Measurements from ENCODE around the gene BCAS3. TPM values are rescaled to one million over a fixed set of nuclear protein-coding genes. Genes with fewer than 3 reads are reported as not detected.
A peak's percentile ranks its signal among the peaks of the same experiment; 100 is the strongest.

BCAS3 gene
- total RNA-seq (2014; rRNA removed; shearing (Covaris generic)) (12.1 and 13.4 TPM in 2 replicates), total RNA-seq (2022) (14.5 and 17.1 TPM in 2 replicates), Bru-seq, nascent RNA (percentile 44 among the genes with signal in this experiment), BruChase-seq, experiment 1, labeled RNA remaining after a 6-hour chase (percentile 40 among the genes with signal in this experiment), BruChase-seq, experiment 2, labeled RNA remaining after a 2-hour chase (percentile 47 among the genes with signal in this experiment)
- long read RNA-seq, full-length matches to known transcripts: 6 of 13 reads
- long read RNA-seq, partial matches to known transcripts: 1 of 13 reads
- long read RNA-seq, other reads (novel, unspliced or antisense): 6 of 13 reads

- H3K79me2 ChIP-seq (ENCODE audit: insufficient read depth, low read depth, low read length): no peaks in the 10 kb centered on the region
- peak within 1 kb of the TSS; percentile 96 for H3K4me2 ChIP-seq (ENCODE audit: low read length)
- no peaks in the 10 kb centered on the region for H3K9me2 ChIP-seq (ENCODE audit: insufficient read depth, low read length)
- intact Hi-C loops (cut with micrococcal nuclease; ENCODE audit: unreplicated experiment): loop anchor here (2.0 kb wide), 1 partner anchor 77 kb away; the partner anchor contains the start of gene PPM1D
- TF ChIP-seq CTCF (conservative IDR thresholded peaks at IDR 0.05; ENCODE audit: low read length) (no peak), EZH2phosphoT487 (IDR thresholded peaks at IDR 0.05; ENCODE audit: borderline replicate concordance, low read depth, low read length) (no peak)
- peaks cover 11% of the 10 kb centered on the region for H3K4me1 ChIP-seq (ENCODE audit: insufficient read depth, low read length, poor library complexity, severe bottlenecking)
- peak; percentile 98 for DNase-seq (ENCODE audit: low spot score)
- no peaks in the 10 kb centered on the region for H3K9me3 ChIP-seq (ENCODE audit: low read length)
- ChIA-PET CTCF (ENCODE audit: unreplicated experiment) (interaction anchor here (1.0 kb wide), 1 partner anchor 9 kb away, joined by 3 read pairs; no protein-coding TSS in a partner anchor), POLR2A (interaction anchor here (0.5 to 1.2 kb wide), 6 partner anchors 8 to 794 kb away, joined by 3 to 4 read pairs (median 3); no protein-coding TSS in a partner anchor)
- H3K27ac ChIP-seq (ENCODE audit: low read depth, low read length, poor library complexity, severe bottlenecking): no peak within 1 kb of the TSS
- H2AFZ ChIP-seq (ENCODE audit: low read length): peak within 1 kb of the TSS; percentile 96
- no peaks in the 10 kb centered on the region for H3K36me3 ChIP-seq (ENCODE audit: insufficient read depth, low read length)
- peak within 1 kb of the TSS; percentile 80 for H3K4me3 ChIP-seq (ENCODE audit: low read depth, low read length, poor library complexity, severe bottlenecking)
- no peaks in the 10 kb centered on the region for H4K20me1 ChIP-seq (ENCODE audit: insufficient read depth, low read length)
- BruUV-seq (replicated peaks): no TSS peak
Measured at GRCh38 chr17:60677308-60678117, at the start of gene BCAS3. Gene BCAS3, plus strand, starts transcription at chr17:60677851.

- Histone ChIP-seq H3K9me2 (ENCODE audit: insufficient read depth, low read length) (no peaks in the 10 kb centered on the region), H3K4me3 (ENCODE audit: low read depth, low read length, poor library complexity, severe bottlenecking) (no peak overlapping the region), H3K4me2 (ENCODE audit: low read length) (no peak overlapping the region), H4K20me1 (ENCODE audit: insufficient read depth, low read length) (0 out of 2 replicates have a peak, but pooled peaks cover 11% of the 10 kb centered on the region), H3K36me3 (ENCODE audit: insufficient read depth, low read length) (peaks cover 27% of the 10 kb centered on the region; the same call in 1 of the 2 replicates), H3K4me1 (ENCODE audit: insufficient read depth, low read length, poor library complexity, severe bottlenecking) (no peaks in the 10 kb centered on the region), H3K79me2 (ENCODE audit: insufficient read depth, low read depth, low read length) (peaks cover 20% of the 10 kb centered on the region; the same call in 1 of the 2 replicates), H3K9me3 (ENCODE audit: low read length) (no peaks in the 10 kb centered on the region), H3K27ac (ENCODE audit: low read depth, low read length, poor library complexity, severe bottlenecking) (no peak overlapping the region), H2AFZ (ENCODE audit: low read length) (no peak overlapping the region)
- DNase-seq (ENCODE audit: low spot score): no peak
- TF ChIP-seq EZH2phosphoT487 (IDR thresholded peaks at IDR 0.05; ENCODE audit: borderline replicate concordance, low read depth, low read length) (no peak), CTCF (conservative IDR thresholded peaks at IDR 0.05; ENCODE audit: low read length) (no peak)
- intact Hi-C loops (cut with micrococcal nuclease; ENCODE audit: unreplicated experiment): no loop called here
- POLR2A ChIA-PET: interaction anchor here (1.0 kb wide), 1 partner anchor 9 kb away, joined by 3 read pairs; no protein-coding TSS in a partner anchor
- BruUV-seq (replicated peaks): no TSS peak
- CTCF ChIA-PET (ENCODE audit: unreplicated experiment): no interaction called here
Measured at GRCh38 chr17:60628252-60628889, 49.3 kb upstream of the BCAS3 start.
